GM12874 (cell line): ENCODE data around the gene P2RX1.

Source experiments
- CTCF ChIP-seq: IDR thresholded peaks from 2 replicates; pipeline ENCODE4 v1.5.1; 2011; ENCODE audit warnings: low read depth, mild to moderate bottlenecking, control low read depth, low read length, moderate library complexity; ENCODE audit not compliant: insufficient read depth

Gene P2RX1

DNA sequence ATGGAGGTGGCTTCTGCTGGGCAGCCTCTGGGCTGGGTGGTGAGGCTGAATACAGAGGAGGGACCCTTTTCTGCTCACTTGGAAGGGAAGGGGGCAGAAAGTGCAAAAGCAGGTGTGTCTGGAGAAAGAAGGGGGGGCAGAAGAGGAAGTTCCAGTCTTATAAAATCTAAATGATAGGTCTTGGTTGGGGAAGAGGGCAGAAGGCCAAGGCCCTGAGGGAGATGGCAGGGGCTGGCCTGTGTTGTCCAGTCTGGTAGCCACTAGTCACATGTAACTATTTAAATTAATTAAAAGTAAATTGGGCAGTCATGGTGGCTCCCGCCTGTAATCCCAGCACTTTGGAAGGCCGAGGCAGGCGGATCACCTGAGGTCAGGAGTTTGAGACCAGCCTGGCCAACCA lies 20.9 kb downstream of the P2RX1 start:
- TF ChIP-seq CTCF, result no peak

GRCh38 chr17:3894911-3895343 lies 21.3 kb downstream of the P2RX1 start:
- no peak for TF ChIP-seq CTCF

DNA sequence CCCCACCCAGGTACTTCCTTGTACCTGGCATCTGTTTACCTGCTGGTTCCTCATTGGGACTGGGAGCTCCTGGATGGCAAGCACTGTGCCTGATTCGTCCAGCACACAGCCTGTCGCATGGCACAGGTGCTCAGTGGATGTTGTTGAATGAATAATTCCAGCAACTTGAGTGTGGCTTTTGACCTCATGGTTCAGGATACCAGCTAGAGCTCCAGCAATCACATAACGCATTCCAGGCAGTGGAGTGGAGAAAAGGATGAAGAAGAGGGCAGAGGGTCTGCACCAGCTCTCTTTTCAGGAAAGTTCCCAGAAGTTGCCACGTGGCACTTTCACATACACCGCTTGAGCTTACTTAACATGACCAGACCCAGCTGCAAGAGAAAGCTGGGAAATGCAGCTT lies 22.1 kb downstream of the P2RX1 start:
- no peak for TF ChIP-seq CTCF

- TF ChIP-seq CTCF, result no peak
Measured at GRCh38 chr17:3893720-3894116, 22.5 kb downstream of the P2RX1 start.

- TF ChIP-seq CTCF, result no peak
Measured at GRCh38 chr17:3893003-3893719, 23.1 kb downstream of the P2RX1 start, which contains the start of gene CAMKK1. CAMKK1 (minus strand) TSS chr17:3893053; CDS start chr17:3885687, 7,366 bp downstream.

- no peak for TF ChIP-seq CTCF
Measured at GRCh38 chr17:3892095-3892998, 23.9 kb downstream of the P2RX1 start.

- no peak for TF ChIP-seq CTCF
Measured at GRCh38 chr17:3891626-3892094, 24.6 kb downstream of the P2RX1 start.
